ENCODE data around the gene CLIC5.

Gene CLIC5

DNA sequence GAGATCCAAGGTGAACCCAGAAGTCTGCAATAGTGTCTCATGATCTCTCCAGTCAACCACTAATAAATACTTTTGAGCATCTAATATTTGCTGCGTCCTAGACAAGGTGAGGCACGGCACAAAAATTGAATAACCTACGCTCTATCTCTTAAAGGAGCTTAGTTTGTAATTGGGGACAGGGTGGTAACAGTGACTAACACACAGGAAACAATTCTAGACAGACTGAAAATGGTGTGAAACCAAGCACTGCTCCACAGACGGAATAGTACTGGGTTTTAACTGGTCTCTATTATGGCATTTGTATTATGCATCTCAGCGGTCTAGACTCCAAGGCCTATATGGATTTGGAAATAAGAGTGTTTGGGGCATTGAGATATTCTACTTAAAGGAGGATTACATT is 120.1 kb downstream of the CLIC5 start:
- no peak overlapping the region for H3K27ac ChIP-seq
- TF ChIP-seq, protein P1, sequence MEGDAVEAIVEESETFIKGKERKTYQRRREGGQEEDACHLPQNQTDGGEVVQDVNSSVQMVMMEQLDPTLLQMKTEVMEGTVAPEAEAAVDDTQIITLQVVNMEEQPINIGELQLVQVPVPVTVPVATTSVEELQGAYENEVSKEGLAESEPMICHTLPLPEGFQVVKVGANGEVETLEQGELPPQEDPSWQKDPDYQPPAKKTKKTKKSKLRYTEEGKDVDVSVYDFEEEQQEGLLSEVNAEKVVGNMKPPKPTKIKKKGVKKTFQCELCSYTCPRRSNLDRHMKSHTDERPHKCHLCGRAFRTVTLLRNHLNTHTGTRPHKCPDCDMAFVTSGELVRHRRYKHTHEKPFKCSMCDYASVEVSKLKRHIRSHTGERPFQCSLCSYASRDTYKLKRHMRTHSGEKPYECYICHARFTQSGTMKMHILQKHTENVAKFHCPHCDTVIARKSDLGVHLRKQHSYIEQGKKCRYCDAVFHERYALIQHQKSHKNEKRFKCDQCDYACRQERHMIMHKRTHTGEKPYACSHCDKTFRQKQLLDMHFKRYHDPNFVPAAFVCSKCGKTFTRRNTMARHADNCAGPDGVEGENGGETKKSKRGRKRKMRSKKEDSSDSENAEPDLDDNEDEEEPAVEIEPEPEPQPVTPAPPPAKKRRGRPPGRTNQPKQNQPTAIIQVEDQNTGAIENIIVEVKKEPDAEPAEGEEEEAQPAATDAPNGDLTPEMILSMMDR (conservative IDR thresholded peaks at IDR 0.05) = no peak
- no peak for TF ChIP-seq ZFX (IDR thresholded peaks at IDR 0.05)

DNA sequence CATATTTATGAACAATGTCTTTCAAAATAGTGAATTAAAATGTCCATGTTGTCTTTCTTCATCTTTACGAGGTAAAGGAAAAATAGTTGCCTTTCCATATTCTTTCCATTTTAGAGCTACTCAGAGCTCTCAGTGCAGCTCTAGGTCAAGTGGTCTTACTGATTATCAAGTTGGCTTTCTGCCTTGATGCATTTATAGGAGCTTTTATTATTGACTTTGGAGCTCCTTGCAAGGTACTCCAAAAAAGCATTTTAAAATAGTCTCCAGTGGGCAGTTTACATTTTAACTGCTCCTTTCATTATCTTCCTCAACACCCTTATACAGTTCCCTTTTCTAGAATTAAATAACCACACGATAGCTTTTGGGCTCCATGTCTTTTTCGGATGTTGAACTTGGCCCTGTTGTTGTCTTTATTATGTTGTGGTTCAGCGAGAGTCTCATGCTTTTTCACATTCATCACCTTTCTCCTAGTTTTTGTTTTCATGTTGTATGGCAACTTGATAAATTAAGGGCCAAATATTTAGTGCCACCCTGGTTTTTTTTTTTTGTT is 122.9 kb downstream of the CLIC5 start:
- TF ChIP-seq, protein P1 (conservative IDR thresholded peaks at IDR 0.05) = no peak
- TF ChIP-seq ZFX (IDR thresholded peaks at IDR 0.05) = no peak
- H3K27ac ChIP-seq = no peak overlapping the region

DNA sequence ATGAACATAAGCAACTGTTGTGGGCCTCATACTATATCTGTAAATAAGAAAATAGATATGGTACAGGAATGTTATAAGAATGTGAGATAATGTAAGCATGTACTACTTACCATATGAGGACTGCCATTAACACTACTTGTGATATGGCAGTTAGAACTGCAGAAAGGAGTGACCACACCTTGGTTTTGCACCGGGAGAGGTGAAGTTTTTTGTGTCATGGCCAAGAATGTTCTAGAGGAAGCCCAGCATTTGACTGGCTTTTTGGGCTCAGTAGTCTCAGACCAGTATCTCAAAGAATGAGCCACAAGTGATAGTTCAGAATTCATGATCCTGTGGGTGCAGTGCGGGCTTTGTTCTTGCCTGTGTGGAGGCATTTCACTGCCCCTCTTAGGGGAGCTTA is 123.5 kb downstream of the CLIC5 start:
- H3K27ac ChIP-seq = no peak overlapping the region
- no peak for TF ChIP-seq ZFX (IDR thresholded peaks at IDR 0.05)
- TF ChIP-seq, protein P1 (conservative IDR thresholded peaks at IDR 0.05) = no peak

DNA sequence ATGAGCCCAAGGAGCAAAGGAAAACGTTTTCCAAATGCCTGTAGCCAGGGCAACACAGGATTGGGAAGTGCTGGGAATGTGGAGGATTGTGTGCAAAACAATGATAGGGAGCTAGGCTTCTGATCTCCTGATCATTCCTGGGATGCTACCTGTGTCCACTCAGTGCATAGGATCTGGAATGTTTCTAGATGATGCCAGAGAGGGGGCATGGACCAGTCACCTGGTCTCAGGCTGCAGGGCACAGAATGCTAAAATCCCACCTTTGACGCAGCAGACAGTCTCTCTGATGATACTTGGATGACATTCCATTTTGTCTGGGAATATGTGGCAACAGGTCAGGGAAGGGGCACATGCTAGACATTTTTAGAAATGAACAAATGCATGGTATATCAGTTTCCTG is 128.9 kb downstream of the CLIC5 start:
- TF ChIP-seq, protein P1 (conservative IDR thresholded peaks at IDR 0.05) = no peak
- no peak for TF ChIP-seq ZFX (IDR thresholded peaks at IDR 0.05)
- H3K27ac ChIP-seq = no peak overlapping the region

DNA sequence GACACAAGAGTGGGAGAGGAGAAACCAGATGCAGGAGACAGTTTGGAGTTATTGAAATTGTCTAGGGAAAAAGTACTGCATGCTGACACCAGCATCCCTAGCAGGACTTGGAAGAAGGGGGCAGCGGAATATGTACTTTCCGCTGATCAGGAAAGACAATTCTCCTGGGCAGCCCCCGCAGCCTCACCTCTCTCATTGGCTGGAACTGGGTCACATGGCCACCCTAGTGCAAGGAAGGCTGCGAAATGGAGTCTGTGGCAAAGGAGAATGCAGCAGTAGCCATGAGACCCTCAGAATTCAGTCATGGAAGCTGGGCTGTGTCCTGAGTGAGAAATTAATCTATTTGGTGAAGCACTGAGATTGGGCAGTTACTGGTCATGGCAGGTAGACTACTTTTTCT is 131.3 kb downstream of the CLIC5 start:
- H3K27ac ChIP-seq = no peak overlapping the region
- TF ChIP-seq ZFX (IDR thresholded peaks at IDR 0.05) = no peak
- TF ChIP-seq, protein P1 (conservative IDR thresholded peaks at IDR 0.05) = no peak

DNA sequence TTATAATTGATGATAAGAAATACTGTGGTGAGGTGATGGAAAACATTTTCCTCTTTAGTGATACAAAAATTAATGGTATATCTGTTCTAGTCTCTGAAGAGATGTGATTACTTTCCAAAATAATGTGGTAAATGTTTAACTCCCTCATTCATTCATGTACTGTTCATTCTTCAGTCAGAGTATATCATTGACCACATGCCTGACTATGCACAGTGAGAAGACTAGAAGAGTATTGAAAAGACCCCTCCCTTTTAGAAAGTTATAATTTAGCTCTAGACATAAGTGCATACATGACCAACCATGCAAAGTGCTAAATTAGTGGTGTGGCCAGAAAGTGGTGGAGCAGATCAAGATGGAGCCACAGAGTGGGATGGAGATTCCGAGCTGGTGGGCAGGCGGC is 133.0 kb downstream of the CLIC5 start:
- no peak for TF ChIP-seq ZFX (IDR thresholded peaks at IDR 0.05)
- TF ChIP-seq, protein P1 (conservative IDR thresholded peaks at IDR 0.05) = no peak
- H3K27ac ChIP-seq = no peak overlapping the region

DNA sequence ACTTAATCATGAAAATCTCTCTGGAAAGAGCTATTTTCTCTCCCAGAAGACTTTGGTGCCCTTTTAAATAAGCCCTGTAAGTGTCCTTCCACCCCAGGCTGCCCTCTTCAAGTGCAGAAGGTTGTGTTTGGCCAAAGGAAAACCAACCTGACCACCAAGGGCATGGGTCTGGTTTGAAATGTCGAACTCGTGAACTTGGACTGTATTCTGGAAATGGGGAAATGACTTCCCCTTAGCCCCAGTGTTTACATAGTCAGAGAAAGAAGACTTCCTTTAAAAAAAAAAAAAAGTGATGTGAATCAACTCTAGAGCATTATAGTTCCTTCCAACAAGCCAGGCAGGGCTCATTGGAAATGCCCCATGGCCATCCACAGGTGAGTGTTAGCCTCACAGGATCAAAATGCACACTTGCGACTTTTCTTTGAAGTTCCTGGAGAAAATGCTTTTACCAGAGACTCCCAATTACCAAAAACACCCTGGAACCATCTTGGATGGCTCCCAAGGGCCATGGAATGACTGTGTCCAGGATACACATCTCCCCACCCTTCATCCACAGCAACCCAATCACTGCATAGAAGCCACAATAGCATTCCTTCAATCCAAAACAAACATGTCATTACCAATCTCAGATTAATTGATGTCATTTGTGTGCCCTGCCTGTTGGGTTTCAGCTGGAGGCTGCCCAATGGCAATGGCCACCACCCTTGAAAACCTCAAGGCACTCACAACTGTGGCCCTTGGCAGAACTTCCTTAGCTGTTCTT is 133.8 kb downstream of the CLIC5 start:
- H3K27ac ChIP-seq = no peak overlapping the region
- TF ChIP-seq, protein P1 (conservative IDR thresholded peaks at IDR 0.05) = no peak
- TF ChIP-seq ZFX (IDR thresholded peaks at IDR 0.05) = no peak
